ENCODE results near the gene FYN. TPM values are rescaled to one million over a fixed set of nuclear protein-coding genes. Genes with fewer than 3 reads are reported as not detected.

The FYN gene
- total RNA-seq, 2 donors from 2014 or later = 55.5 to 72.5 TPM

DNA sequence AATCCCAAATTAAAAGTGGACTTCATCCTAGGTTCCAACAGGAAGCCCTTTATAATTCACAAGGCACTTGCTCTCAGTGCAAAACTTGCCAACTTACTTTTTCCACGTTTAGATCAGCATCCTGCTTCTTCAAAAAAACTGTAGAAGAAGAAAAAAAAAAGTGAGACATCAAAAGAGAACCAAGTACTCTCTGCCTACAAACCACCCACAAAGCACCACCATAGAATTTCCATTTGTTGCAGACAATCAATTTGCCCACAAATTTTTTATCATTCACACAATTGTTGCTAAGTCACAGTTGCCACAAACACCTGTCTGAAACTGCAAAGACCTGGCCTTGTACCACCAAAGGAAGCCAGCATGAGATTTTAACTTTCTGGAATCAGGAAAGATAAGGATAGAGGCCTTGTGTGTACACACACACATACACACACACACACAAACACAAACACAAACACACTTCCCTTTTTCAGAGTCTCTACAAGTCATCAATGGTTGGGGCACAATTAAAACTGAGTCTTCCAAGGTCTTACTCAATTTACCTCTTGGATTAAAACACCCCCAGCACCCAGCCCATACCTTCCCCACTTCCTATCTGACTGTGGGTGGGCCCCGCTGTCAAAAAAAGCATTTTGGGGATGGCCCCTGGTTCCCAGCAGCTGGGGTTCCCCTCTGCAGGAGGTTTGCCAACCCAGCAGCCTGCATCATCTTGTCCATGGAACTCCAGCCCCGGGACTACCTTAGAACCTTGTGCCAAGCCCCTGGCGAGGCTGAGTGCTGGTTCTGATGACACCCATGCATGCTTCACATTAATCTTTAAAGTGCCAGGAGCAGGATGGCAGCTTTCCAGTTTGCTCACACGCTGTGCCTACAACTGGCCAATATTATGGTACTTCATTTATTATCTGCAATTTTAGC lies 26.5 kb downstream of the FYN start:
- Histone ChIP-seq H3K27me3 (replicated peaks; ENCODE audit: insufficient read depth) (no peaks in the 10 kb centered on the region), H3K27ac (no peak overlapping the region), H3K36me3 (no peaks in the 10 kb centered on the region), H3K4me1 (ENCODE audit: control insufficient read depth in 1 of 2, low read depth in 2 of 2) (peaks cover 9 to 25% of the 10 kb centered on the region in 2 donors), H3K4me3 (no peak overlapping the region), H3K9me3 (no peaks in the 10 kb centered on the region)
- no peak for ATAC-seq (ENCODE audit: insufficient number of reproducible peaks, low FRiP score, low read depth)
- TF ChIP-seq, protein P1, sequence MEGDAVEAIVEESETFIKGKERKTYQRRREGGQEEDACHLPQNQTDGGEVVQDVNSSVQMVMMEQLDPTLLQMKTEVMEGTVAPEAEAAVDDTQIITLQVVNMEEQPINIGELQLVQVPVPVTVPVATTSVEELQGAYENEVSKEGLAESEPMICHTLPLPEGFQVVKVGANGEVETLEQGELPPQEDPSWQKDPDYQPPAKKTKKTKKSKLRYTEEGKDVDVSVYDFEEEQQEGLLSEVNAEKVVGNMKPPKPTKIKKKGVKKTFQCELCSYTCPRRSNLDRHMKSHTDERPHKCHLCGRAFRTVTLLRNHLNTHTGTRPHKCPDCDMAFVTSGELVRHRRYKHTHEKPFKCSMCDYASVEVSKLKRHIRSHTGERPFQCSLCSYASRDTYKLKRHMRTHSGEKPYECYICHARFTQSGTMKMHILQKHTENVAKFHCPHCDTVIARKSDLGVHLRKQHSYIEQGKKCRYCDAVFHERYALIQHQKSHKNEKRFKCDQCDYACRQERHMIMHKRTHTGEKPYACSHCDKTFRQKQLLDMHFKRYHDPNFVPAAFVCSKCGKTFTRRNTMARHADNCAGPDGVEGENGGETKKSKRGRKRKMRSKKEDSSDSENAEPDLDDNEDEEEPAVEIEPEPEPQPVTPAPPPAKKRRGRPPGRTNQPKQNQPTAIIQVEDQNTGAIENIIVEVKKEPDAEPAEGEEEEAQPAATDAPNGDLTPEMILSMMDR (IDR thresholded peaks at IDR 0.05) = no peak
- no peak for DNase-seq (ENCODE audit: low spot score)

- Histone ChIP-seq H3K27ac (no peak overlapping the region), H3K9me3 (no peaks in the 10 kb centered on the region), H3K4me3 (no peak overlapping the region), H3K36me3 (no peaks in the 10 kb centered on the region), H3K4me1 (ENCODE audit: control insufficient read depth in 1 of 2, low read depth in 2 of 2) (peaks cover 9 to 25% of the 10 kb centered on the region in 2 donors), H3K27me3 (replicated peaks; ENCODE audit: insufficient read depth) (no peaks in the 10 kb centered on the region)
- ATAC-seq (ENCODE audit: insufficient number of reproducible peaks, low FRiP score, low read depth) (no peak), DNase-seq (ENCODE audit: low spot score) (no peak)
- TF ChIP-seq, protein P1 (IDR thresholded peaks at IDR 0.05) = no peak
Measured at GRCh38 chr6:111846066-111846465, 27.2 kb downstream of the FYN start.

- no peaks in the 10 kb centered on the region for H3K9me3 ChIP-seq
- no peak for ATAC-seq (ENCODE audit: insufficient number of reproducible peaks, low FRiP score, low read depth)
- no peak overlapping the region for H3K4me3 ChIP-seq
- H3K36me3 ChIP-seq = no peaks in the 10 kb centered on the region
- H3K4me1 ChIP-seq (ENCODE audit: control insufficient read depth in 1 of 2, low read depth in 2 of 2) = peaks cover 9 to 25% of the 10 kb centered on the region in 2 donors
- no peak for DNase-seq (ENCODE audit: low spot score)
- no peak overlapping the region for H3K27ac ChIP-seq
- TF ChIP-seq, protein P1 (IDR thresholded peaks at IDR 0.05) = no peak
- no peaks in the 10 kb centered on the region for H3K27me3 ChIP-seq (replicated peaks; ENCODE audit: insufficient read depth)
Measured at GRCh38 chr6:111845441-111845871, 27.8 kb downstream of the FYN start.

DNA sequence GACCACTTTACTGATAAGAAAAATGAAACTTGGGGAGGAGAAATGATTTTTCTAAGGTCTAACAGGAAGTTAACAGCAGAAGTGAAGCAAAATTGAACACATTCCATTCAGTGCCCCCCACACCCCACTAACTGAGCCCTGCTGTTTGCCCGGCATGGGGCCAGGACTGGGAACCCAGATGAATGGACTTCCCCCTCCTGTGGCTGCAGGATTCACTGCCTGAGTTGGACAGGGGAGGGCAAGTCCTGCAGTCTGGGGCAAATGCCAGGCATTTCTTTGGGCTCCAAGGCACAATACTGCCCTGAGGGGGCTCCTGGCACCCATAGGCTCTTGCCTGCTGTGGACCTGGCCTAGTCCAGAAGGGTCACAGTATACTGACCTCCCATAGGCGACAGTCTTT lies 28.3 kb downstream of the FYN start:
- DNase-seq (ENCODE audit: low spot score) (no peak), ATAC-seq (ENCODE audit: insufficient number of reproducible peaks, low FRiP score, low read depth) (no peak)
- Histone ChIP-seq H3K4me3 (no peak overlapping the region), H3K4me1 (ENCODE audit: control insufficient read depth in 1 of 2, low read depth in 2 of 2) (peaks cover 9 to 25% of the 10 kb centered on the region in 2 donors), H3K36me3 (no peaks in the 10 kb centered on the region), H3K27me3 (replicated peaks; ENCODE audit: insufficient read depth) (no peaks in the 10 kb centered on the region), H3K27ac (no peak overlapping the region), H3K9me3 (no peaks in the 10 kb centered on the region)
- TF ChIP-seq, protein P1 (IDR thresholded peaks at IDR 0.05) = no peak

GRCh38 chr6:111844376-111844775 lies 28.9 kb downstream of the FYN start:
- DNase-seq (ENCODE audit: low spot score) (no peak), ATAC-seq (ENCODE audit: insufficient number of reproducible peaks, low FRiP score, low read depth) (no peak)
- Histone ChIP-seq H3K27ac (no peak overlapping the region), H3K9me3 (no peaks in the 10 kb centered on the region), H3K4me3 (no peak overlapping the region), H3K36me3 (no peaks in the 10 kb centered on the region), H3K27me3 (replicated peaks; ENCODE audit: insufficient read depth) (no peaks in the 10 kb centered on the region), H3K4me1 (ENCODE audit: control insufficient read depth in 1 of 2, low read depth in 2 of 2) (peaks cover 9 to 25% of the 10 kb centered on the region in 2 donors)
- TF ChIP-seq, protein P1 (IDR thresholded peaks at IDR 0.05) = no peak

Measured in thoracic aorta (tissue), 2 donors.